NCI-H524 treated with DMSO at 0.1 percent for 48 hours (cell line): ENCODE data around the gene GRIK4.

Source experiments
- DNase-seq: peaks from one replicate; lab custom pipeline; 2025; lab: John Stamatoyannopoulos, UW

GRIK4 gene

GRCh38 chr11:120525261-120526171 lies 14.0 kb downstream of the GRIK4 start:
- no peak for DNase-seq

GRCh38 chr11:120526241-120526640 lies 14.7 kb downstream of the GRIK4 start:
- DNase-seq, result no peak

GRCh38 chr11:120527111-120527761 lies 15.7 kb downstream of the GRIK4 start:
- peak; percentile 34 for DNase-seq

- DNase-seq, result no peak
Measured at GRCh38 chr11:120528749-120529148, 17.2 kb downstream of the GRIK4 start.

- no peak for DNase-seq
Measured at GRCh38 chr11:120529214-120529613, 17.7 kb downstream of the GRIK4 start.

- DNase-seq, result no peak
Measured at GRCh38 chr11:120529911-120530310, 18.4 kb downstream of the GRIK4 start.

GRCh38 chr11:120532082-120532831 lies 20.7 kb downstream of the GRIK4 start:
- DNase-seq, result no peak

- DNase-seq, result no peak
Measured at GRCh38 chr11:120532832-120533196, 21.3 kb downstream of the GRIK4 start.

- DNase-seq, result no peak
Measured at GRCh38 chr11:120536091-120536796, 24.7 kb downstream of the GRIK4 start.

- DNase-seq, result no peak
Measured at GRCh38 chr11:120536797-120537169, 25.2 kb downstream of the GRIK4 start.

GRCh38 chr11:120537996-120538395 lies 26.4 kb downstream of the GRIK4 start:
- DNase-seq, result no peak

- DNase-seq, result no peak
Measured at GRCh38 chr11:120538707-120539106, 27.2 kb downstream of the GRIK4 start.

- no peak for DNase-seq
Measured at GRCh38 chr11:120539667-120540369, 28.3 kb downstream of the GRIK4 start.

- no peak for DNase-seq
Measured at GRCh38 chr11:120540744-120541465, 29.4 kb downstream of the GRIK4 start.

- DNase-seq, result no peak
Measured at GRCh38 chr11:120543521-120544215, 32.1 kb downstream of the GRIK4 start.

GRCh38 chr11:120545813-120546212 lies 34.3 kb downstream of the GRIK4 start:
- DNase-seq, result no peak

GRCh38 chr11:120546312-120547205 lies 35.0 kb downstream of the GRIK4 start:
- DNase-seq, result no peak

GRCh38 chr11:120547316-120547715 lies 35.8 kb downstream of the GRIK4 start:
- DNase-seq, result no peak
